Trophoblast cell (in vitro differentiated cells and primary cell): ENCODE results near the gene PPP1R12C.

Source experiments
- DNase-seq, 2 donors: peaks; one replicate each; pipeline ENCODE4 v3.0.0-alpha.2; 2016
- H2AFZ ChIP-seq: 2 replicates; pipeline ENCODE4 v1.6.1; 2013; ENCODE audit warnings: low read length, moderate library complexity, mild to moderate bottlenecking; ENCODE audit not compliant: insufficient read depth, poor library complexity
- H2AK5ac ChIP-seq: 2 replicates; pipeline ENCODE4 v1.6.1; 2013; ENCODE audit warnings: mild to moderate bottlenecking, low read length
- H2BK120ac ChIP-seq: 2 replicates; pipeline ENCODE4 v1.6.1; 2013; ENCODE audit warnings: low read length, mild to moderate bottlenecking, moderate library complexity; ENCODE audit not compliant: insufficient read depth, poor library complexity
- H2BK12ac ChIP-seq: 2 replicates; pipeline ENCODE4 v1.6.1; 2013; ENCODE audit warnings: mild to moderate bottlenecking, low read length, moderate library complexity
- H2BK5ac ChIP-seq: 2 replicates; pipeline ENCODE4 v1.6.1; 2013; ENCODE audit warnings: low read length, low read depth, moderate library complexity, mild to moderate bottlenecking; ENCODE audit not compliant: poor library complexity
- H3K14ac ChIP-seq: 2 replicates; pipeline ENCODE4 v1.6.1; 2013; ENCODE audit warnings: mild to moderate bottlenecking, low read length
- H3K18ac ChIP-seq: 2 replicates; pipeline ENCODE4 v1.6.1; 2013; ENCODE audit warnings: mild to moderate bottlenecking, low read length
- H3K23ac ChIP-seq: 2 replicates; pipeline ENCODE4 v1.6.1; 2013; ENCODE audit warnings: low read length
- H3K27ac ChIP-seq: 2 replicates; pipeline ENCODE4 v1.5.1; 2013; ENCODE audit warnings: low read depth, mild to moderate bottlenecking, inconsistent platforms, low read length, moderate library complexity
- H3K27me3 ChIP-seq: 2 replicates; pipeline ENCODE4 v1.6.1; 2013; ENCODE audit warnings: inconsistent platforms, mild to moderate bottlenecking, low read length, moderate library complexity; ENCODE audit not compliant: insufficient read depth
- H3K36me3 ChIP-seq, 2 experiments: 1 replicate in 1 of 2; 2 replicates in 1 of 2; pipeline ENCODE4 v1.6.1; 2013; ENCODE audit warnings: low read length in 2 of 2, mild to moderate bottlenecking in 2 of 2, moderate library complexity in 1 of 2; ENCODE audit not compliant: insufficient read depth in 2 of 2, control insufficient read depth in 1 of 2
- H3K4ac ChIP-seq: 2 replicates; pipeline ENCODE4 v1.6.1; 2013; ENCODE audit warnings: low read depth, mild to moderate bottlenecking, low read length, moderate library complexity
- H3K4me1 ChIP-seq, 2 experiments: 1 replicate in 1 of 2; 2 replicates in 1 of 2; pipeline ENCODE4 v1.6.1; 2013; ENCODE audit warnings: low read length in 2 of 2, mild to moderate bottlenecking in 2 of 2, moderate library complexity in 1 of 2; ENCODE audit not compliant: insufficient read depth in 2 of 2, control insufficient read depth in 1 of 2
- H3K4me2 ChIP-seq: 2 replicates; pipeline ENCODE4 v1.6.1; 2013; ENCODE audit warnings: inconsistent platforms, mild to moderate bottlenecking, low read length, moderate library complexity
- H3K4me3 ChIP-seq: 2 replicates; pipeline ENCODE4 v1.5.1; 2013; ENCODE audit warnings: mild to moderate bottlenecking, low read depth, low read length, inconsistent platforms
- H3K79me1 ChIP-seq: one replicate; pipeline ENCODE4 v1.6.1; 2013; ENCODE audit warnings: low read length
- H3K79me2 ChIP-seq: 2 replicates; pipeline ENCODE4 v1.6.1; 2013; ENCODE audit warnings: low read length, mild to moderate bottlenecking; ENCODE audit not compliant: control insufficient read depth, insufficient read depth, poor library complexity
- H3K9ac ChIP-seq: 2 replicates; pipeline ENCODE4 v1.6.1; 2013; ENCODE audit warnings: mild to moderate bottlenecking, low read length
- H3K9me3 ChIP-seq: 2 replicates; pipeline ENCODE4 v1.6.1; 2013; ENCODE audit warnings: low read depth, mild to moderate bottlenecking, control low read depth, inconsistent platforms, low read length; ENCODE audit not compliant: insufficient read depth
- H4K12ac ChIP-seq: 2 replicates; pipeline ENCODE4 v1.6.1; 2013; ENCODE audit warnings: low read depth, mild to moderate bottlenecking, low read length, moderate library complexity
- H4K8ac ChIP-seq: 2 replicates; pipeline ENCODE4 v1.6.1; 2013; ENCODE audit warnings: low read depth, mild to moderate bottlenecking, low read length, moderate library complexity
- H4K91ac ChIP-seq: one replicate; pipeline ENCODE4 v1.6.1; 2013; ENCODE audit warnings: low read depth, mild to moderate bottlenecking, low read length, moderate library complexity
- WGBS: extraction: QIAGEN DNeasy Blood & Tissue Kit; methylation state at CpG from one replicate; pipeline ENCODE4 v1.1.7; 2013; ENCODE audit warnings: missing lambda C conversion rate; ENCODE audit not compliant: insufficient read length, insufficient coverage; ENCODE audit errors: extremely low coverage; 5-methylcytosine and 5-hydroxymethylcytosine counted together

Gene PPP1R12C

DNA sequence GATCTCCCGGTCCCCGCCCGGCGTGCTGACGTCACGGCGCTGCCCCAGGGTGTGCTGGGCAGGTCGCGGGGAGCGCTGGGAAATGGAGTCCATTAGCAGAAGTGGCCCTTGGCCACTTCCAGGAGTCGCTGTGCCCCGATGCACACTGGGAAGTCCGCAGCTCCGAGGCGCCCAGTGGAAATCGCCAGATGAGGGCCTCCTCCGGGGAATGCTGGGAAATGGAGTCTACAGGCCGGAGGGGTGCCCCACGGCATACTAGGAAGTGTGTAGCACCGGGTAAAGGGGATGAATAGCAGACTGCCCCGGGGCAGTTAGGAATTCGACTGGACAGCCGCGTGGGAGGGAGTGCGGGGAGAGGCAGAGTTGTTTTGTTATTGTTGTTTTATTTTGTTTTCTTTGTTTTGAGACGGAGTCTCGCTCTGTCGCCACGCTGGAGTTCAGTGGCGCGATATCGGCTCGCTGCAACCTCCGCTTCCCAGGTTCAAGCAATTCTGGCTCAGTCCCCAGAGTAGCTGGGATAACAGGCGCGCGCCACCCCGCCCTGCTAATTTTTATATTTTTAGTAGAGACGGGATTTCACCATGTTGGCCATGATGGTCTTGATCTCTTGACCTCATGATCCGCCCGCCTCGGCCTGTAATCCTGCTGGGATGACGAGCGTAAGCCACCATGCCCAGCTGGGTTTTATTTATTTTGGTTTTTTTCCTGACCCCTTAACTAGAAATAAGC is 390 bp upstream of the PPP1R12C start:
- WGBS = no CpG with 5 or more reads among the region's 44 CpGs
- Histone ChIP-seq H3K4me1 (peaks cover 26 to 30% of the 10 kb centered on the region in 2 experiments), H3K9ac (peak overlapping the region; percentile 77), H2BK12ac (no peak overlapping the region), H2AK5ac (no peak overlapping the region), H3K4me2 (peak overlapping the region; percentile 68), H4K12ac (peak overlapping the region; percentile 70), H4K8ac (peak overlapping the region; percentile 97), H3K14ac (peak overlapping the region; percentile 51), H3K79me1 (peaks cover 13% of the 10 kb centered on the region), H2BK120ac (peak overlapping the region; percentile 54), H4K91ac (peak overlapping the region; percentile 61), H3K27ac (peak overlapping the region; percentile 47), H3K4me3 (peak overlapping the region; percentile 77), H3K23ac (no peak overlapping the region), H3K18ac (peak overlapping the region; percentile 52), H3K9me3 (no peaks in the 10 kb centered on the region), H3K36me3 (peaks cover under 1 to 2% of the 10 kb centered on the region in 2 experiments), H2BK5ac (peak overlapping the region; percentile 47), H2AFZ (peak overlapping the region; percentile 69), H3K79me2 (peaks cover 23% of the 10 kb centered on the region), H3K27me3 (no peaks in the 10 kb centered on the region), H3K4ac (no peak overlapping the region)
- DNase-seq = peak; percentile 99

DNA sequence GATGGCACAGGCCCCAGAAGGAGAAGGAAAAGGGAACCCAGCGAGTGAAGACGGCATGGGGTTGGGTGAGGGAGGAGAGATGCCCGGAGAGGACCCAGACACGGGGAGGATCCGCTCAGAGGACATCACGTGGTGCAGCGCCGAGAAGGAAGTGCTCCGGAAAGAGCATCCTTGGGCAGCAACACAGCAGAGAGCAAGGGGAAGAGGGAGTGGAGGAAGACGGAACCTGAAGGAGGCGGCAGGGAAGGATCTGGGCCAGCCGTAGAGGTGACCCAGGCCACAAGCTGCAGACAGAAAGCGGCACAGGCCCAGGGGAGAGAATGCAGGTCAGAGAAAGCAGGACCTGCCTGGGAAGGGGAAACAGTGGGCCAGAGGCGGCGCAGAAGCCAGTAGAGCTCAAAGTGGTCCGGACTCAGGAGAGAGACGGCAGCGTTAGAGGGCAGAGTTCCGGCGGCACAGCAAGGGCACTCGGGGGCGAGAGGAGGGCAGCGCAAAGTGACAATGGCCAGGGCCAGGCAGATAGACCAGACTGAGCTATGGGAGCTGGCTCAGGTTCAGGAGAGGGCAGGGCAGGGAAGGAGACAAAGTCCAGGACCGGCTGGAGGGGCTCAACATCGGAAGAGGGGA is 1.1 kb downstream of the PPP1R12C start:
- peak overlapping the region; percentile 10 for H4K91ac ChIP-seq
- no CpG with 5 or more reads among the region's 25 CpGs for whole genome bisulfite sequencing
- H3K36me3 ChIP-seq = peaks cover 12 to 16% of the 10 kb centered on the region in 2 experiments

DNA sequence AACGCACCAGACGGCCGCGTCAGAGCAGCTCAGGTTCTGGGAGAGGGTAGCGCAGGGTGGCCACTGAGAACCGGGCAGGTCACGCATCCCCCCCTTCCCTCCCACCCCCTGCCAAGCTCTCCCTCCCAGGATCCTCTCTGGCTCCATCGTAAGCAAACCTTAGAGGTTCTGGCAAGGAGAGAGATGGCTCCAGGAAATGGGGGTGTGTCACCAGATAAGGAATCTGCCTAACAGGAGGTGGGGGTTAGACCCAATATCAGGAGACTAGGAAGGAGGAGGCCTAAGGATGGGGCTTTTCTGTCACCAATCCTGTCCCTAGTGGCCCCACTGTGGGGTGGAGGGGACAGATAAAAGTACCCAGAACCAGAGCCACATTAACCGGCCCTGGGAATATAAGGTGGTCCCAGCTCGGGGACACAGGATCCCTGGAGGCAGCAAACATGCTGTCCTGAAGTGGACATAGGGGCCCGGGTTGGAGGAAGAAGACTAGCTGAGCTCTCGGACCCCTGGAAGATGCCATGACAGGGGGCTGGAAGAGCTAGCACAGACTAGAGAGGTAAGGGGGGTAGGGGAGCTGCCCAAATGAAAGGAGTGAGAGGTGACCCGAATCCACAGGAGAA is 1.9 kb downstream of the PPP1R12C start:
- Histone ChIP-seq H4K8ac (no peak overlapping the region), H3K4ac (peak overlapping the region; percentile 81), H3K9ac (no peak overlapping the region), H3K36me3 (peaks cover 12 to 16% of the 10 kb centered on the region in 2 experiments), H2AFZ (no peak overlapping the region), H4K91ac (no peak overlapping the region), H2BK12ac (no peak overlapping the region), H3K9me3 (no peaks in the 10 kb centered on the region), H3K14ac (no peak overlapping the region), H3K4me1 (peaks cover 26 to 31% of the 10 kb centered on the region in 2 experiments), H2BK120ac (no peak overlapping the region), H2BK5ac (no peak overlapping the region), H3K23ac (no peak overlapping the region), H2AK5ac (no peak overlapping the region), H3K18ac (no peak overlapping the region), H3K4me2 (peak overlapping the region; percentile 68), H3K79me2 (peaks cover 23% of the 10 kb centered on the region), H3K27ac (no peak overlapping the region), H4K12ac (no peak overlapping the region), H3K27me3 (no peaks in the 10 kb centered on the region), H3K79me1 (peaks cover 13% of the 10 kb centered on the region), H3K4me3 (no peak overlapping the region)
- no peak for DNase-seq
- no CpG with 5 or more reads among the region's 13 CpGs for WGBS

More for the DNA sequence above, 1.1 kb downstream of the PPP1R12C start:
- no peak overlapping the region for H3K18ac ChIP-seq
- H2BK5ac ChIP-seq = no peak overlapping the region
- H3K4me1 ChIP-seq = peaks cover 26 to 31% of the 10 kb centered on the region in 2 experiments
- H4K12ac ChIP-seq = no peak overlapping the region
- H3K9ac ChIP-seq = peak overlapping the region; percentile 91
- no peak overlapping the region for H3K27ac ChIP-seq
- no peak overlapping the region for H2BK120ac ChIP-seq
- H3K79me1 ChIP-seq = peaks cover 13% of the 10 kb centered on the region
- peak in 1 of 2 donors; percentile 45 for DNase-seq
- no peak overlapping the region for H3K23ac ChIP-seq
- H2AFZ ChIP-seq = no peak overlapping the region
- H3K9me3 ChIP-seq = no peaks in the 10 kb centered on the region
- peak overlapping the region; percentile 92 for H3K14ac ChIP-seq
- peak overlapping the region; percentile 84 for H3K4me3 ChIP-seq
- peak overlapping the region; percentile 68 for H3K4me2 ChIP-seq
- H2BK12ac ChIP-seq = no peak overlapping the region
- H3K4ac ChIP-seq = peak overlapping the region; percentile 81
- peak overlapping the region; percentile 25 for H2AK5ac ChIP-seq
- H3K79me2 ChIP-seq = peaks cover 23% of the 10 kb centered on the region
- H4K8ac ChIP-seq = no peak overlapping the region
- no peaks in the 10 kb centered on the region for H3K27me3 ChIP-seq

GRCh38 chr19:55114566-55115145 is 2.8 kb downstream of the PPP1R12C start:
- H2AK5ac ChIP-seq = no peak overlapping the region
- H3K23ac ChIP-seq = no peak overlapping the region
- DNase-seq = no peak
- no peak overlapping the region for H2BK12ac ChIP-seq
- no peak overlapping the region for H3K18ac ChIP-seq
- no peak overlapping the region for H4K8ac ChIP-seq
- H3K9me3 ChIP-seq = no peaks in the 10 kb centered on the region
- peaks cover 26 to 31% of the 10 kb centered on the region in 2 experiments for H3K4me1 ChIP-seq
- no peak overlapping the region for H4K12ac ChIP-seq
- no peak overlapping the region for H3K27ac ChIP-seq
- H3K14ac ChIP-seq = no peak overlapping the region
- H3K9ac ChIP-seq = no peak overlapping the region
- H3K27me3 ChIP-seq = no peaks in the 10 kb centered on the region
- H3K79me1 ChIP-seq = peaks cover 13% of the 10 kb centered on the region
- no peak overlapping the region for H2AFZ ChIP-seq
- H3K79me2 ChIP-seq = peaks cover 23% of the 10 kb centered on the region
- H4K91ac ChIP-seq = no peak overlapping the region
- peaks cover 20 to 25% of the 10 kb centered on the region in 2 experiments for H3K36me3 ChIP-seq
- H3K4me2 ChIP-seq = peak overlapping the region; percentile 8
- peak overlapping the region; percentile 57 for H3K4ac ChIP-seq
- no peak overlapping the region for H2BK5ac ChIP-seq
- no CpG with 5 or more reads among the region's 9 CpGs for WGBS
- no peak overlapping the region for H3K4me3 ChIP-seq
- no peak overlapping the region for H2BK120ac ChIP-seq
